H9 (cell line): ENCODE results near the gene ZNF292. TPM values are rescaled to one million over a fixed set of nuclear protein-coding genes. Genes with fewer than 3 reads are reported as not detected.

Experiments
- DNase-seq: peaks from one replicate; pipeline ENCODE4 v3.0.0-alpha.2; 2017
- H2AFZ ChIP-seq: one replicate; pipeline ENCODE4 v1.6.1; 2013; ENCODE audit warnings: mild to moderate bottlenecking, low read length, control low read depth, moderate library complexity
- H2AK5ac ChIP-seq: 2 replicates; pipeline ENCODE4 v1.6.1; 2013; ENCODE audit warnings: low read length, control low read depth, mixed read lengths; ENCODE audit not compliant: insufficient read length
- H2BK120ac ChIP-seq: one replicate; pipeline ENCODE4 v1.6.1; 2013; ENCODE audit warnings: low read depth, mild to moderate bottlenecking, low read length, control low read depth, inconsistent platforms; ENCODE audit not compliant: poor library complexity, severe bottlenecking
- H2BK12ac ChIP-seq: 2 replicates; pipeline ENCODE4 v1.6.1; 2013; ENCODE audit warnings: low read length, control low read depth, mixed read lengths, low read depth; ENCODE audit not compliant: insufficient read length
- H2BK15ac ChIP-seq: 2 replicates; pipeline ENCODE4 v1.6.1; 2013; ENCODE audit warnings: low read depth, low read length, control low read depth
- H2BK20ac ChIP-seq: one replicate; pipeline ENCODE4 v1.6.1; 2013; ENCODE audit warnings: low read depth, mild to moderate bottlenecking, low read length, control low read depth, inconsistent platforms; ENCODE audit not compliant: poor library complexity, severe bottlenecking
- H2BK5ac ChIP-seq: 2 replicates; pipeline ENCODE4 v1.6.1; 2013; ENCODE audit warnings: low read length, control low read depth, mixed read lengths; ENCODE audit not compliant: insufficient read length
- H3K14ac ChIP-seq: 2 replicates; pipeline ENCODE4 v1.6.1; 2013; ENCODE audit warnings: low read length, control low read depth; ENCODE audit not compliant: insufficient read depth
- H3K18ac ChIP-seq: 2 replicates; pipeline ENCODE4 v1.6.1; 2013; ENCODE audit warnings: low read depth, mild to moderate bottlenecking, mixed read lengths, low read length, control low read depth; ENCODE audit not compliant: insufficient read length
- H3K23ac ChIP-seq: 2 replicates; pipeline ENCODE4 v1.6.1; 2013; ENCODE audit warnings: low read length, control low read depth, mixed read lengths, low read depth; ENCODE audit not compliant: insufficient read length
- H3K23me2 ChIP-seq: 2 replicates; pipeline ENCODE4 v1.6.1; 2013; ENCODE audit warnings: low read depth, mild to moderate bottlenecking, mixed read lengths, low read length, control low read depth; ENCODE audit not compliant: insufficient read length, poor library complexity, severe bottlenecking
- H3K27ac ChIP-seq: 2 replicates; pipeline ENCODE4 v1.5.1; 2013; ENCODE audit warnings: low read length, control low read depth, mixed read lengths, low read depth; ENCODE audit not compliant: insufficient read length
- H3K27me3 ChIP-seq: 2 replicates; pipeline ENCODE4 v1.6.1; 2013; ENCODE audit warnings: low read length, control low read depth, inconsistent platforms; ENCODE audit not compliant: insufficient read depth
- H3K4ac ChIP-seq: 2 replicates; pipeline ENCODE4 v1.6.1; 2013; ENCODE audit warnings: low read depth, mild to moderate bottlenecking, control low read depth, inconsistent platforms, low read length, moderate library complexity
- H3K4me1 ChIP-seq: 2 replicates; pipeline ENCODE4 v1.6.1; 2013; ENCODE audit warnings: low read length, control low read depth, inconsistent platforms; ENCODE audit not compliant: insufficient read depth
- H3K4me2 ChIP-seq: 2 replicates; pipeline ENCODE4 v1.6.1; 2013; ENCODE audit warnings: low read length, control low read depth, mixed read lengths; ENCODE audit not compliant: insufficient read length, insufficient read depth
- H3K56ac ChIP-seq: 2 replicates; pipeline ENCODE4 v1.6.1; 2013; ENCODE audit warnings: low read depth, mild to moderate bottlenecking, mixed read lengths, low read length, control low read depth; ENCODE audit not compliant: insufficient read length
- H3K79me1 ChIP-seq: 2 replicates; pipeline ENCODE4 v1.6.1; 2013; ENCODE audit warnings: low read depth, mild to moderate bottlenecking, moderate library complexity, low read length, control low read depth, inconsistent platforms; ENCODE audit not compliant: insufficient read depth, poor library complexity, severe bottlenecking
- H3K79me2 ChIP-seq: 2 replicates; pipeline ENCODE4 v1.6.1; 2013; ENCODE audit warnings: low read length, control low read depth, inconsistent platforms; ENCODE audit not compliant: insufficient read depth
- H3K9ac ChIP-seq: 2 replicates; pipeline ENCODE4 v1.6.1; 2013; ENCODE audit warnings: low read length, control low read depth, mixed read lengths; ENCODE audit not compliant: insufficient read length; ENCODE audit errors: extremely low read depth
- H3K9me3 ChIP-seq: one replicate; pipeline ENCODE4 v1.6.1; 2013; ENCODE audit warnings: low read depth, low read length, inconsistent platforms; ENCODE audit not compliant: control insufficient read depth
- H3T11ph ChIP-seq: one replicate; pipeline ENCODE4 v1.6.1; 2013; ENCODE audit warnings: mild to moderate bottlenecking, low read length, control low read depth, inconsistent platforms
- H4K20me1 ChIP-seq: one replicate; pipeline ENCODE4 v1.6.1; 2013; ENCODE audit not compliant: control insufficient read depth, insufficient read length, insufficient read depth
- H4K5ac ChIP-seq: 2 replicates; pipeline ENCODE4 v1.6.1; 2013; ENCODE audit warnings: low read depth, mild to moderate bottlenecking, mixed read lengths, low read length, control low read depth; ENCODE audit not compliant: insufficient read length
- H4K8ac ChIP-seq: replicated peaks from 2 replicates; pipeline ENCODE4 v1.6.1; 2013; ENCODE audit warnings: low read length, control low read depth, mixed read lengths, low read depth; ENCODE audit not compliant: insufficient read length
- H4K91ac ChIP-seq: 2 replicates; pipeline ENCODE4 v1.6.1; 2013; ENCODE audit warnings: low read depth, mild to moderate bottlenecking, moderate library complexity, mixed read lengths, low read length, control low read depth; ENCODE audit not compliant: insufficient read length
- H3K27ac Mint-ChIP-seq, 3 experiments: 2 replicates in 2 of 3; 3 replicates in 1 of 3; pipeline ENCODE4 v1.8.0; 2020 to 2021; ENCODE audit warnings: mixed read lengths in 3 of 3, mild to moderate bottlenecking in 1 of 3, moderate library complexity in 1 of 3
- H3K27me3 Mint-ChIP-seq: 2 replicates; pipeline ENCODE4 v1.8.0; 2021; ENCODE audit warnings: low read depth, mild to moderate bottlenecking, moderate library complexity, mixed read lengths
- H3K36me3 Mint-ChIP-seq, 3 experiments: 2 replicates in 2 of 3; 3 replicates in 1 of 3; pipeline ENCODE4 v1.8.0; 2020 to 2021; ENCODE audit warnings: low read depth in 3 of 3, mixed read lengths in 3 of 3; ENCODE audit not compliant: insufficient read depth in 1 of 3
- H3K4me1 Mint-ChIP-seq, 2 experiments: 2 replicates each; pipeline ENCODE4 v1.8.0; 2020; ENCODE audit warnings: mixed read lengths in 2 of 2
- H3K4me3 Mint-ChIP-seq, 2 experiments: 2 replicates in 1 of 2; 3 replicates in 1 of 2; pipeline ENCODE4 v1.8.0; 2020 to 2021; ENCODE audit warnings: mild to moderate bottlenecking in 2 of 2, mixed read lengths in 2 of 2, moderate library complexity in 1 of 2
- H3K9me3 Mint-ChIP-seq, 2 experiments: 2 replicates in 1 of 2; 3 replicates in 1 of 2; pipeline ENCODE4 v1.8.0; 2020; ENCODE audit warnings: mild to moderate bottlenecking in 2 of 2, mixed read lengths in 2 of 2, moderate library complexity in 1 of 2
- WGBS: extraction: QIAGEN DNeasy Blood & Tissue Kit; methylation state at CpG from one replicate; pipeline ENCODE4 v1.1.7; 2013; ENCODE audit warnings: missing lambda C conversion rate, low lambda C conversion rate, mixed read lengths; ENCODE audit not compliant: insufficient read length; ENCODE audit errors: extremely low coverage; 5-methylcytosine and 5-hydroxymethylcytosine counted together
- total RNA-seq: library from RNA; stranded (reverse); gene quantifications from 2 replicates; pipeline ENCODE4 v1.2.1, GENCODE V29; 2021
- TF ChIP-seq, protein P1 (sequence below): fragments of 200-600 bp; sonication (generic); conservative IDR thresholded peaks from 3 replicates; pipeline ENCODE4 v1.8.0; 2021; ENCODE audit warnings: antibody characterized with exemption, mild to moderate bottlenecking

The ZNF292 gene
- total RNA-seq, 1 experiment from 2014 or later: 38.7 TPM

DNA sequence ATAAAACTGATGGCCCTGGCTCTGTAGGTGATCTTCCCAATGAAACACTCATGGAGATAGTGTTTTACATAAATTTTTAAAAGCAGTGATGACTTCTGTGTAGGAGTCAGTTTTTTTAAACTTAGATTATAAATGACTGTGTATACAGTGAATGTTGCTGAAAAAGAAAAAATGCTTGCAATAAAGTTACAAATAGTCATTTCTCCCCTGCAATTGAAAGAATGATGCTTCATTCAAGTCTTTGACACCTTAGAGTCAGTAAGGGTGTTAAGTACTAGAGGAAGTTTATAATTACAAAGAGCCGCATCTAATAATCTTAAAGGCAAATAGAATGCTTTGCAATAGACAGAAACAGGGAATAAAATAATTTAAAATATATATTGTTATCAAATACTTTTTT, 27.6 kb downstream of the ZNF292 start:
- H3K4me1 Mint-ChIP-seq: peaks cover 67 to 73% of the 10 kb centered on the region in 2 experiments
- H3K27ac Mint-ChIP-seq: peak overlapping the region in 1 of 3 experiments; percentile 46; a peak in 1 of 7 replicates
- TF ChIP-seq, protein P1, sequence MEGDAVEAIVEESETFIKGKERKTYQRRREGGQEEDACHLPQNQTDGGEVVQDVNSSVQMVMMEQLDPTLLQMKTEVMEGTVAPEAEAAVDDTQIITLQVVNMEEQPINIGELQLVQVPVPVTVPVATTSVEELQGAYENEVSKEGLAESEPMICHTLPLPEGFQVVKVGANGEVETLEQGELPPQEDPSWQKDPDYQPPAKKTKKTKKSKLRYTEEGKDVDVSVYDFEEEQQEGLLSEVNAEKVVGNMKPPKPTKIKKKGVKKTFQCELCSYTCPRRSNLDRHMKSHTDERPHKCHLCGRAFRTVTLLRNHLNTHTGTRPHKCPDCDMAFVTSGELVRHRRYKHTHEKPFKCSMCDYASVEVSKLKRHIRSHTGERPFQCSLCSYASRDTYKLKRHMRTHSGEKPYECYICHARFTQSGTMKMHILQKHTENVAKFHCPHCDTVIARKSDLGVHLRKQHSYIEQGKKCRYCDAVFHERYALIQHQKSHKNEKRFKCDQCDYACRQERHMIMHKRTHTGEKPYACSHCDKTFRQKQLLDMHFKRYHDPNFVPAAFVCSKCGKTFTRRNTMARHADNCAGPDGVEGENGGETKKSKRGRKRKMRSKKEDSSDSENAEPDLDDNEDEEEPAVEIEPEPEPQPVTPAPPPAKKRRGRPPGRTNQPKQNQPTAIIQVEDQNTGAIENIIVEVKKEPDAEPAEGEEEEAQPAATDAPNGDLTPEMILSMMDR: no peak
- H3K4me1 ChIP-seq: peaks cover 16% of the 10 kb centered on the region; the same call in 1 of the 2 replicates
- H3K56ac ChIP-seq: no peak overlapping the region
- no peak overlapping the region for H2BK12ac ChIP-seq
- H3K27me3 Mint-ChIP-seq: no peaks in the 10 kb centered on the region
- H3T11ph ChIP-seq: no peak overlapping the region
- no peaks in the 10 kb centered on the region for H3K27me3 ChIP-seq
- no peak overlapping the region for H3K4ac ChIP-seq
- no peak overlapping the region for H4K5ac ChIP-seq
- H3K4me3 Mint-ChIP-seq: no peak overlapping the region
- H4K20me1 ChIP-seq: no peaks in the 10 kb centered on the region
- DNase-seq: no peak
- no peak overlapping the region for H2BK5ac ChIP-seq
- H3K9ac ChIP-seq: no peak overlapping the region
- H2AK5ac ChIP-seq: no peak overlapping the region
- no peak overlapping the region for H3K27ac ChIP-seq
- H3K36me3 Mint-ChIP-seq: peaks cover 4 to 32% (median 20%) of the 10 kb centered on the region in 3 experiments; a peak in 6 of 7 replicates
- no peaks in the 10 kb centered on the region for H3K9me3 Mint-ChIP-seq
- no peak overlapping the region for H2BK120ac ChIP-seq
- no peaks in the 10 kb centered on the region for H3K9me3 ChIP-seq
- H2BK20ac ChIP-seq: no peak overlapping the region
- H3K79me1 ChIP-seq: peaks cover 6% of the 10 kb centered on the region
- H3K23me2 ChIP-seq: no peaks in the 10 kb centered on the region
- no peak overlapping the region for H3K4me2 ChIP-seq
- H3K23ac ChIP-seq: no peak overlapping the region
- no peak overlapping the region for H4K91ac ChIP-seq
- no CpG with 5 or more reads among the region's 1 CpG for WGBS
- no peak overlapping the region for H3K14ac ChIP-seq
- H3K18ac ChIP-seq: no peak overlapping the region
- H4K8ac ChIP-seq: no peak overlapping the region
- no peak overlapping the region for H2BK15ac ChIP-seq
- H3K79me2 ChIP-seq: peaks cover 28% of the 10 kb centered on the region; the same call in 1 of the 2 replicates
- H2AFZ ChIP-seq: no peak overlapping the region
